Activated T-helper 2 cell treated with anti-CD3 and anti-CD28 coated beads, Interferon-gamma antibody, Interleukin-2, Interleukin-4, amounts not matched to agents 10 μg/mL and 5 μg/mL and 100 μg/mL, durations not matched to agents 14 hours and 24 hours and 36 hours (primary cell): ENCODE results near the gene PPFIA1. TPM values are rescaled to one million over a fixed set of nuclear protein-coding genes. Genes with fewer than 3 reads are reported as not detected.
A peak's percentile ranks its signal among the peaks of the same experiment; 100 is the strongest.

Experiments
- DNase-seq: peaks from one replicate; pipeline ENCODE4 v3.0.0; 2021; ENCODE audit warnings: low spot score
- H3K27ac Mint-ChIP-seq: one replicate; pipeline ENCODE4 v1.8.0; 2021; ENCODE audit warnings: mixed read lengths
- H3K27me3 Mint-ChIP-seq: one replicate; pipeline ENCODE4 v1.8.0; 2021; ENCODE audit warnings: low read depth, mixed read lengths
- H3K36me3 Mint-ChIP-seq: one replicate; pipeline ENCODE4 v1.8.0; 2021; ENCODE audit warnings: low read depth, mixed read lengths
- H3K4me1 Mint-ChIP-seq: one replicate; pipeline ENCODE4 v1.8.0; 2021; ENCODE audit warnings: low read depth, mixed read lengths
- H3K4me3 Mint-ChIP-seq: one replicate; pipeline ENCODE4 v1.8.0; 2021; ENCODE audit warnings: low read depth, mild to moderate bottlenecking, moderate library complexity, mixed read lengths
- H3K9me3 Mint-ChIP-seq: one replicate; pipeline ENCODE4 v1.8.0; 2021; ENCODE audit warnings: mixed read lengths
- intact Hi-C: fragments of 100-400 bp; cut with micrococcal nuclease; formaldehyde crosslinking; loops from one replicate; pipeline ENCODE4 v1.15.1; 2023
- total RNA-seq: library from RNA; stranded (reverse); gene quantifications from 2 replicates; pipeline ENCODE4 v1.2.3, GENCODE V29; 2022

PPFIA1 gene
- total RNA-seq, 1 donor from 2014 or later = 47.1 TPM

DNA sequence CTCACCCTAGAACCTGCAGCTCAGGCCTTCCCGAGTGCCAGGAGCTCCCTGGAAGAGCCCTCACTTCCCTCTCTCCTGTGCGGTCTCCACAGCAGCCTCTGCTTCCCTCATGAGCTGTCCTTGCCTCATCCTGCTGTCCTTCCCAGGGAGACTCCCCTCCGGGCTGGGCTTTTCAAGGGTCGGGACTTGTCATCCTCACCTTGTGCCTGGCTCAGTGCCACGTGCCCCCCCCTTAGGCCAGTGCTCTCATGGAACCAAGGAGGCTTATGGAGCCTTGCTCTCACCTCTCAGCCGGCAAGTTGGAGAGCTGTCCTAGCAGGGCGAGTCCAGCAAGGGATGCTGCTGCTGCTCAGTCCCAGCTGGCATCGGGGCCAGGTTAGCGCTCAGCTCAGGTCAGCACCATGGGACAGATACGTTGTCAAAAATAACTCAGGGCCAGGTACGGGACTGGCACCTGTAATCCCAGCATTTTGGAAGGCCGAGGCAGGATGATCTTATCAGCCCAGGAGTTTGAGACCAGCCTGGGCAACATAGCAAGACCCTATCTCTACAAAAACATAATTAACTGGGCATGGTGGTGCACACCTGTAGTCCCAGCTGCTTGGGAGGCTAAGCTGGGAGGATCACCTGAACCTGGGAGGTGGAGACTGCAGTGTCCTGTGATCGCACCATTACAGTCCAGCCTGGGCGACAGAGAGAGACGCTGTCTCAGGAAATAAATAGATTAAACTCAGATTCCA is 141.4 kb downstream of the PPFIA1 start:
- no peak for DNase-seq
- Mint-ChIP-seq H3K27ac (no peak overlapping the region), H3K4me1 (no peaks in the 10 kb centered on the region), H3K9me3 (no peaks in the 10 kb centered on the region), H3K27me3 (peaks cover 11% of the 10 kb centered on the region), H3K36me3 (peaks cover 10% of the 10 kb centered on the region), H3K4me3 (no peak overlapping the region)
- intact Hi-C loops = no loop called here

DNA sequence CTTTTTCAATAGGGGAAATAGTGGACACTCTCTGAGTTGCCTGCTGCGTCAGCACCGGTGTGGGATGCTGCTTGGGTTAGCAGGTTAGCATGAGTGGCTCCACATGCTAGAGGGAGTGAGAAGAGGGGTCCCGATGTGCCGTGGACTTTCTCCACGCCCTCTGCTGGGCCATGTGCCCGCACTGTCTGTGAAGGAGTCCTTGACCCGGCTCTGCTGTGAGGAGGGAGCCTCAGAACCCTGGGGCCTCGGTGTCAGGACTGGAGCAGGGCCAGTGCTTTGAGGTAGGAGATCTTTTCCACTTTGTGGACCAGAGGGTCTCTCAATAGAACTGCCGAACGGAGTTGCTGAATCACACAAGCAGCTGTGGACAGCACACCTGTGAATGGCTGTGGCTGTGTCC is 142.7 kb downstream of the PPFIA1 start:
- Mint-ChIP-seq H3K4me3 (no peak overlapping the region), H3K4me1 (no peaks in the 10 kb centered on the region), H3K27me3 (peaks cover 8% of the 10 kb centered on the region), H3K27ac (no peak overlapping the region), H3K36me3 (peaks cover 6% of the 10 kb centered on the region), H3K9me3 (no peaks in the 10 kb centered on the region)
- no peak for DNase-seq
- intact Hi-C loops = no loop called here

DNA sequence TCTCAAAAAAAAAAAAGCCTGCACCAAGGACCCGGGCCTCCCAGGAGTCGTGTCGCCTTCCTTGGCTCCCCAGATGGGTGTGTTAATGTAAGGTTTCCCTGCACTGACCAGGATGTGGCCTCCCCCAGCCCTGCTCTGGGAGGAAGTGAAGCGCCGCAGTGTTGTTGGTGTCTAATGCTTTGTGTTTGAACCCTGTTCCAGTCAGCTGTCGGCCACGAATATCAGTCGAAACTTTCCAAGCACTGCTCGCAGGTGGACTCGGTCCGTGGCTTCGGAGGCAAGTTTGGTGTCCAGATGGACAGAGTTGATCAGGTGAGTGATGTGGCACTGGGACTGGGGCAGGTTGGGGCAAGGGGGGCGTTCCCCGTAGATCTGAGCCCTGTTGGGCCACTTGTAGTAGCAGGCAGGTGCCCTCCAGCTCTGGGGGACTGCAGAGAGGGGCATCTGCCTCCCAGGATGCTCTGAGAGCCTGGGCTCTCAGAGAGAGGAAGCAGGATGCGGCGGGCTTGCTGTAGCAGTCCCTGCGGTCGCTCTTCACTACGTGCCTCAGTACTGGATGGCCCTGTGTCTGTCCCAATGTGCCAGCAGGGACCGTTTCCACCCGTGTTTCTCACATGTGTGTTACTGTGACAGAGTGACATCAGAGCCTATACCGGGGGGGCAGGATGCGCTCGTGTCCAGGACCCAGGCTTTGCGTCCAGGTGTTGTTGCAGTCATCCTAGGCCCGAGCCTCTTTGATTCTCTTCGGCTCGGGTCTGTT is 144.0 kb downstream of the PPFIA1 start:
- Mint-ChIP-seq H3K36me3 (peaks cover 2% of the 10 kb centered on the region), H3K4me1 (no peaks in the 10 kb centered on the region), H3K9me3 (no peaks in the 10 kb centered on the region), H3K4me3 (no peak overlapping the region), H3K27me3 (peaks cover 4% of the 10 kb centered on the region), H3K27ac (no peak overlapping the region)
- DNase-seq = no peak
- intact Hi-C loops = no loop called here

DNA sequence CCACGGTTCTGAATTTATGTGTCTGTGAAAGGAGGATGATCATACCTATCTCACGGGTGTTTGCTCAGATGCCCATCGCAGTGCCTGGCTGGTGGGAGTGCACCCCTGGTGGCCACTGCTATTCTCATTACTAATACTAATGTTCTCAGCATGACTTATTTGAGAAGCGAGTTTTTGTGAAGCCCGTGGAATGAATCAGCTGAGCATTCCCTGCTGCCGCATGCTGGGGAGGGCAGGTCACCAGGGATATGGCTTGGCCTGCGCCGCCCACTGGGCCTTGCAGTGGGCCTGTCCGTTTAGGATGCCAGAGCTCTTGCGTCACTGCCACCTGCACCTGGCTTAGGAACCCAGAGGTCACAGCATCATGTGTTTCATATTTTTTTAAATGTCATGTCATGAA is 144.7 kb downstream of the PPFIA1 start:
- Mint-ChIP-seq H3K27ac (no peak overlapping the region), H3K9me3 (no peaks in the 10 kb centered on the region), H3K4me1 (no peaks in the 10 kb centered on the region), H3K4me3 (no peak overlapping the region), H3K27me3 (peaks cover 3% of the 10 kb centered on the region), H3K36me3 (peaks cover 2% of the 10 kb centered on the region)
- no peak for DNase-seq
- intact Hi-C loops = no loop called here

DNA sequence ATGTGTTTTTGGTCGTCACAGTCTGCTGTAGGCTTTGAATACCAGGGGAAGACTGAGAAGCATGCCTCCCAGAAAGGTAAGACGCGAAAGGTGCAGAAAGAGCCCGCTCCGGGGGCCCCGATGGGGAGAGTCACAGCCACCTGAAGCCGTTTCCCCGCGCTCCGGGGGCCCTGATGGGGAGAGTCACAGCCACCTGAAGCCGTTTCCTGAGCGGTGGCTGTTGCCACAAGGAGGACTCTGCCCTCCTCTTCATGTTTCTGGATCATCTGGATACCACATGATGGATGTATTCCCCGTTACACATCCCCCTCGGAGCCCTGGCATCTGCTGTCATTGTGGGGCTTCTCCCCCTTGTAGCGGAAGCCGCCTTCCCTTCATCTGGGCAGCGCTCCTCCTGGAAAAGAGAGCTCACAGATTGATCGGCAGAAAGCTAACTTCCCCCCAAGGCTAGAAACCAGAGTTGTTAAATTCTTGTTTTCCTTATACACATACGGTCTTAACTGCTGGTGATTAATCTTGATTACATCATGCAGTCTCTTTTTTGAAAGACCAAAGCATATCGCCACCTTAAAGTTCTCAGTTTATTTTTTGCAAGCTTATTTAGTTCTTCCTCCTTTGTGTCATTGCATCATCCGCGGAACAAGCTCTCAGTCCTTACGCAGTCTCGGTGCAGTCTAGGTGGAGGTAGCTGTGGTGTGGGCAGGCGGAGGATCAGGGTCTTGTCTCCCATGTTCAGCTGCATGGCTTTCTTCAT is 145.3 kb downstream of the PPFIA1 start:
- no peak overlapping the region for H3K27ac Mint-ChIP-seq
- no peaks in the 10 kb centered on the region for H3K4me1 Mint-ChIP-seq
- no peaks in the 10 kb centered on the region for H3K36me3 Mint-ChIP-seq
- no peaks in the 10 kb centered on the region for H3K27me3 Mint-ChIP-seq
- intact Hi-C loops = no loop called here
- H3K4me3 Mint-ChIP-seq = no peak overlapping the region
- H3K9me3 Mint-ChIP-seq = no peaks in the 10 kb centered on the region
- no peak for DNase-seq

DNA sequence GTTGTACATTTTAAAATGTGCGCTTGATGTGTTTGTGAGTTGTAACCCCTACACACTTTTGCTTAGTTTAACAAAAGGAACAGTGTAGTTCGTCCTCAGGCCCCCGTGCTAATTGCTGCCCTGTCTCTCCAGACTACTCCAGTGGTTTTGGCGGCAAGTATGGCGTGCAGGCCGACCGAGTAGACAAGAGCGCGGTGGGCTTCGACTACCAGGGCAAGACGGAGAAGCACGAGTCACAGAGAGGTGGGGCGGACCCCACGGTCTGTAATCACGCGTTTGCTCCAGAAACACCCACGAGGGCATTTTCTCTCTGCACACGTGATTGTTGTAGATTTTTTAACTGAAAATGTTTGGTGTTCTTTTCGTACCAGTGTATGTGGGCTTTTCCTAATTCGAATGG is 146.4 kb downstream of the PPFIA1 start:
- intact Hi-C loops = no loop called here
- no peaks in the 10 kb centered on the region for H3K9me3 Mint-ChIP-seq
- no peaks in the 10 kb centered on the region for H3K36me3 Mint-ChIP-seq
- no peak overlapping the region for H3K4me3 Mint-ChIP-seq
- no peaks in the 10 kb centered on the region for H3K4me1 Mint-ChIP-seq
- no peak for DNase-seq
- H3K27ac Mint-ChIP-seq = no peak overlapping the region
- H3K27me3 Mint-ChIP-seq = no peaks in the 10 kb centered on the region

DNA sequence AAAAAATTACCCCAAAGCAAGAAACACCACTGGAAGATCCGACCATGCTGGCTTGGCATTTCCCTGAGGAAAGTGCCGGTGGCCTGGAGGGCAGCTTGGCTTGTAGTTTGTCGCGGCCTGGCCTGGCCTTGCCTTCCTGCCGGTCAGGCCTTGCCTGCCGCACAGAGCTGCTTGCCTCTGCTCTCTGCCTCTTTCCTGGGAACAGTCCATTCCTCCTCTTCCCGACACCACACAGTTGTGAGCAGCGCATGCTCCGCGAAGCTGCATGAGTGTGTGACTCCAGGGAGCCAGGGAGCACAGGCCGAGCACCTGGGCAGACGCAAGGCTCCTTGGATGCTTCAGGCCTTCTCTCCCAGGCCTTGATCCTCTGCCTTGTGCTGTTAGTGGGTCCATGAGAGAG is 147.6 kb downstream of the PPFIA1 start:
- Mint-ChIP-seq H3K27ac (no peak overlapping the region), H3K9me3 (no peaks in the 10 kb centered on the region), H3K4me3 (no peak overlapping the region), H3K4me1 (no peaks in the 10 kb centered on the region), H3K36me3 (no peaks in the 10 kb centered on the region), H3K27me3 (no peaks in the 10 kb centered on the region)
- DNase-seq = no peak
- intact Hi-C loops = no loop called here

DNA sequence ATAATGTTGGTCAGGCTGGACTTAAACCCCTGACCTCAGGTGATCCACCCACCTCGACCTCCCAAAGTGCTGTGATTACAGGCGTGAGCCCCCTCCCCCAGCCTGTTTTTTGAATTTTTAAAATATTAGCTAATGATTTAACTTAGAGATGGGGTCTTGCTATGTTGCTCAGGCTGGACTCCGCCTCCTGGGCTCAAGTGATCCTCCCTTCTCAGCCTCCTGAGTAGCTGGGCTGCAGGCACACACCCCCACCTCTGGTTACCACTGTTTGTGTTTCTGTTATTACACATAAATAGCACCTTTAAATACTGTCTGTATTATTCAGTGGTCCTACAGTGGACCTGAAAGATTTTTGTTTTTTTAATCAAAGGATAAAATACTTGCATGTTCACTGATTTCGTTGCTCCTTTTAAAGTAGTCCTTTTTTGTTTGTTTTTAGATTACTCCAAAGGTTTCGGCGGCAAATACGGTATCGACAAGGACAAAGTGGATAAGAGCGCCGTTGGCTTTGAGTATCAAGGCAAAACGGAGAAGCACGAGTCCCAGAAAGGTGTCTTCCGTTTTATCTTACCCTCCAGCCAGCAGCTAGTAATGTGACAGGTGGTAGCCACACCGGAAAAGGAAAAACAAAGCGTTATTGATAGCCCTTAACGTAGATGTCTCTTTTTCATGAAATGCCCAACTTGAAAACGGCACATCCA is 149.0 kb downstream of the PPFIA1 start:
- intact Hi-C loops = no loop called here
- H3K36me3 Mint-ChIP-seq = no peaks in the 10 kb centered on the region

DNA sequence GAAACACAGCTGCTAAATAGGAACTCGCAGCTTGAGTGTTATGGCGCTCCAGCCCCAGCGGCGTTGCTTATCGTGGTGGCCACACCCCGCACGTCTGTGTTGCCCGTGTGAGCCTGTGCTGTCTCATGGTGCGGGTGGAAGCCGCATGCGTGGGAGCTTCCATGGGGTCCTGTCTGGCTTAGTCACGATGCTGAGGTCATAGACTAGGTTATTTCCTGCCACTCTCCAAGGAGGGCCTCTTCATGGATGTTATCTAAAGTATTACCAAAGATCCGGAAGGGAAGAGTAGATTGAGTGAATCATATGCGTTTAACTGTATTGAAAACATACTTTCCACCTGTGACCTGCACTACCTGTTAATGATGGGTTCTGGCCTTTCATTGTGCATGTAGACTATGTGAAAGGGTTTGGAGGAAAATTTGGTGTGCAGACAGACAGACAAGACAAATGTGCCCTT is 149.5 kb downstream of the PPFIA1 start:
- Mint-ChIP-seq H3K27ac (no peak overlapping the region), H3K4me1 (peaks cover 5% of the 10 kb centered on the region), H3K4me3 (no peak overlapping the region), H3K36me3 (no peaks in the 10 kb centered on the region), H3K9me3 (no peaks in the 10 kb centered on the region), H3K27me3 (no peaks in the 10 kb centered on the region)
- no peak for DNase-seq
- intact Hi-C loops = no loop called here

More for the DNA sequence above, 149.0 kb downstream of the PPFIA1 start:
- H3K4me3 Mint-ChIP-seq = no peak overlapping the region
- peaks cover 4% of the 10 kb centered on the region for H3K4me1 Mint-ChIP-seq
- no peaks in the 10 kb centered on the region for H3K9me3 Mint-ChIP-seq
- no peak overlapping the region for H3K27ac Mint-ChIP-seq
- DNase-seq = no peak
- H3K27me3 Mint-ChIP-seq = no peaks in the 10 kb centered on the region

DNA sequence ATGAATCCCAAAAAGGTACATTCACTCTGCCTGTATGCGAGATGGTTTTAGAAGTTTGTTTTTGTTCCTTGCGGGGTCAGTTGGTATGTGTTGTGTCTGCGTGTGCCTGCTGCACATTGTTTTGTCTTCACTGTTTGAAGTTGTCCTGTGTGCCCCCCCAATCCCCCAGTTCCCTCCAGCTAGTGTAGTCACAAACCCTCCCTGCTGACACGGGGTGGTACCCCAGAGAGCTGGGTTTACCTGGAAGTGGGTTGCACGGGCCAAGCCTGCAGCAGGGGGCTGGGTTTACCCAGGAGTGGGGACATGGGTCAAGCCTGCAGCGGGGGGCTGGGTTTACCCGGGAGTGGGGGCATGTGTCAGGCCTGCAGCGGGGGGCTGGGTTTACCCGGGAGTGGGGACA is 150.0 kb downstream of the PPFIA1 start:
- Mint-ChIP-seq H3K36me3 (no peaks in the 10 kb centered on the region), H3K9me3 (no peaks in the 10 kb centered on the region), H3K4me1 (peaks cover 5% of the 10 kb centered on the region), H3K27me3 (no peaks in the 10 kb centered on the region), H3K27ac (no peak overlapping the region), H3K4me3 (no peak overlapping the region)
- DNase-seq = no peak
- intact Hi-C loops = no loop called here

DNA sequence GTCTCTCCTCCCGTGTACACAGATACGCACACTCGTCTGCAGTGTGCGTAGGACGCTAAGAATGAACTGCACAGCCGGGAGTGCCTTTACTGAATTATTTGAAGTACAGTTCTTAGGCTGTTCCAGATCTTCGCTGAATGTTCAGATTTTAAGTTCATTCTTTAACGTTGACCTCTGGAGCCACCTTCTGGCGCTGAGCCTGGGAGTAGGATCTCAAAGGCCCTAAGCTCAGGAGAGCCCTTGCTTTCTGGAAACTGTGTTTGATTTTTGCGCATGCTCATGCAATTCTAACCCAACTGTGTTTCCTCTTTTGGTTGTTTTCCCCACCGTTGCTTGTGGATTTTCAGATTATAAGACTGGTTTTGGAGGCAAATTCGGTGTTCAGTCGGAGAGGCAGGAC is 150.6 kb downstream of the PPFIA1 start:
- Mint-ChIP-seq H3K36me3 (no peaks in the 10 kb centered on the region), H3K27me3 (no peaks in the 10 kb centered on the region), H3K4me3 (no peak overlapping the region), H3K27ac (peak overlapping the region; percentile 17), H3K4me1 (peaks cover 5% of the 10 kb centered on the region), H3K9me3 (no peaks in the 10 kb centered on the region)
- intact Hi-C loops = no loop called here
- no peak for DNase-seq

DNA sequence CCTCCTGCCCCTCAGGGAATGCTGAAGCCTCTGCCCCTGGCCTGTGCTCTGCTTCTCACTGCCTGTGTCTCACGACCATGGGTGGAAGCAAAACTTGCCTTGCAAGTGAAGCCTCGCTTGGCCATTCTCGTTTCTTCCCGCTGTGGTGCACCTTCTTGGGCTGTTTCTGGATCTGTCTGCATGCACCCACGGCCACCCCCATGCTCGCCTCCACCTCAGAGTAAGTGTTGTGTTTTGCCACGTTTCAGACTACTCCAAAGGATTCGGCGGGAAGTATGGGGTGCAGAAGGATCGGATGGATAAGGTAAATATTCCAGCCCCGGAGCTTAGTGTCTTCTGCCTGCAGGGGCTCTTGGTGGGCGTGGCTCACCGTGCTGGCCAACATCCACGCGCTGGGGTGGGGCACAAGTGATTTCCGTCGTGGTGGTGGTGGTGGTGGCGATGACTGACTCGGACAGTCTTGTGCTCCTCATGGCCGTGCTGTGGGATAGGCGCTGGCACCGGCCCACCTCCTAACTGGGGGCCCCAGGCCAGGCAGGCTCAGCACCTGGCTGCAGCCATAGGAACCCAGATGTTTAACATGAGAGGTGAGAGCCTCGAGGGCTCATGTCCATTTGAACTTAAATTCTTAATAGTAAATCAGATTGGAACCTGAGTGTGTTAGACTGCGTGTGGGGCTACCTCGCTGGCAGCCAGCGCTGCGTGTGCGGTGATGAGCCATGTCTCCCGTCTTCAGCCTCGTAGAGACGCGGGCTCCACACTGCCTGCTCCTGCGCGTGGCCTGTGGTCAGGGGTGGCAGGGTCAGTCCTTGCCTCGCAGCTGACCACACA is 152.4 kb downstream of the PPFIA1 start:
- no peaks in the 10 kb centered on the region for H3K27me3 Mint-ChIP-seq

More for the DNA sequence above, 152.4 kb downstream of the PPFIA1 start:
- Mint-ChIP-seq H3K36me3 (no peaks in the 10 kb centered on the region), H3K9me3 (no peaks in the 10 kb centered on the region), H3K27ac (no peak overlapping the region), H3K4me3 (no peak overlapping the region), H3K4me1 (peaks cover 5% of the 10 kb centered on the region)
- no peak for DNase-seq
- intact Hi-C loops = no loop called here
